ENCODE measurements around the gene ERN1. TPM values are rescaled to one million over a fixed set of nuclear protein-coding genes. Genes with fewer than 3 reads are reported as not detected.
A peak's percentile ranks its signal among the peaks of the same experiment; 100 is the strongest.
"Not testable (repeated sequence)": the region's sequence is repeated elsewhere in the genome, so short reads cannot be mapped to it uniquely, and the experiment has no call there.

Gene ERN1
- total RNA-seq, result 10 to 100 TPM in 3 of 4 donors, 1 to 10 TPM in 1; 8.4 to 12.8 (median 12.1) TPM

DNA sequence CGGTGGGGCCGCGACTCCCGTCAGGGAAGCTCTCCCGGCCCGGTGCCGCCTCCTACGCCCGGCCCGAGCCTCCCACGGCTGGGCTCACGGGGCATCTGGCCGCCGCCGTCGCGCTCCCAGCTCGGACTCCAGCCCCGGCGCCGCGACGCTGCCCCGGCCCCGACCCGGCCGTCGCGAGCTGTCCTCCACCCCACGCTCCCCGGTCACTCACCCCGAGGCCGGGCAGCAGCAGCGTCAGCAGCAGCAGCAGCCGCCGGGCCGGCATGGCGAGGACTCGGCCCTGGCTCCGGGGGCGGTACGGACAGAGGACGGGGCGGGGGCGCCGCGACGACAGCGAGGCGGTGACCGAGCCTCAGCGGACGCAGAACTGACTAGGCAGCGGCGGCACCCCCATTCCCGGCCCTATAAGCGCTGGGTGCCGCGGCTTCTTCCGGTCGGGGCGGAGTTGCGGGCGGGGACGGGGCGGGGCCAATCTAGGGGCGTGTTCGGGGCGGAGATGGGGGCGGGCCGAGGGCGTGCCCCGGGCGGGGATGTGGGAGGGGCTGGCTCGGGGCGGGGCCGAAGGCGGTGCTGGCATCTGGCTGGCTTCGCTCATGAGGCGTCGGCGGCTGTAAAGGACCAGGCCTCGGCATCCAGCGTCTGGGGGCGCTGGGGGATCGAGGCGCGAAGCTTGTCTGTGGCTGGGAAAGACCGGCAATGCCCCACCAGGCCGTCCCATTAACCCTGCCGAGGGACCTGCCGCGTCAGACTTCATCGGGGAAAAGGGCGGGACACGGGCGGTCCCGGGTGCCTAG lies at the start of gene ERN1:
Gene ERN1 (minus strand): TSS at position 380 of the 794 bp plus-strand sequence. CDS start 115 bp downstream, at position 265.
- H3K4me1 ChIP-seq, result peaks cover 0 to 62% (median 3%) of the 10 kb centered on the region in 3 donors
- peak; percentile 97 for ATAC-seq
- peak within 1 kb of the TSS; percentile 90 to 98 for H3K4me3 ChIP-seq
- WGBS, 2 donors (ENCODE audit: low coverage in 1 of 2), result no CpG with 5 or more reads among the region's 98 CpGs
- peak within 1 kb of the TSS; percentile 94 to 99 (median 97) for H3K27ac ChIP-seq
- H3K36me3 ChIP-seq, result no peaks in the 10 kb centered on the region
- no peaks in the 10 kb centered on the region for H3K9me3 ChIP-seq
- TF ChIP-seq, protein P1, sequence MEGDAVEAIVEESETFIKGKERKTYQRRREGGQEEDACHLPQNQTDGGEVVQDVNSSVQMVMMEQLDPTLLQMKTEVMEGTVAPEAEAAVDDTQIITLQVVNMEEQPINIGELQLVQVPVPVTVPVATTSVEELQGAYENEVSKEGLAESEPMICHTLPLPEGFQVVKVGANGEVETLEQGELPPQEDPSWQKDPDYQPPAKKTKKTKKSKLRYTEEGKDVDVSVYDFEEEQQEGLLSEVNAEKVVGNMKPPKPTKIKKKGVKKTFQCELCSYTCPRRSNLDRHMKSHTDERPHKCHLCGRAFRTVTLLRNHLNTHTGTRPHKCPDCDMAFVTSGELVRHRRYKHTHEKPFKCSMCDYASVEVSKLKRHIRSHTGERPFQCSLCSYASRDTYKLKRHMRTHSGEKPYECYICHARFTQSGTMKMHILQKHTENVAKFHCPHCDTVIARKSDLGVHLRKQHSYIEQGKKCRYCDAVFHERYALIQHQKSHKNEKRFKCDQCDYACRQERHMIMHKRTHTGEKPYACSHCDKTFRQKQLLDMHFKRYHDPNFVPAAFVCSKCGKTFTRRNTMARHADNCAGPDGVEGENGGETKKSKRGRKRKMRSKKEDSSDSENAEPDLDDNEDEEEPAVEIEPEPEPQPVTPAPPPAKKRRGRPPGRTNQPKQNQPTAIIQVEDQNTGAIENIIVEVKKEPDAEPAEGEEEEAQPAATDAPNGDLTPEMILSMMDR (IDR thresholded peaks at IDR 0.05), result peak in 1 of 4 experiments; percentile 5
- TF ChIP-seq POLR2A (IDR thresholded peaks at IDR 0.05) (peak; percentile 81 to 94), POLR2AphosphoS5 (IDR thresholded peaks at IDR 0.05) (peak; percentile 84), EP300 (IDR thresholded peaks at IDR 0.05) (no peak)
- no peaks in the 10 kb centered on the region for H3K27me3 ChIP-seq

DNA sequence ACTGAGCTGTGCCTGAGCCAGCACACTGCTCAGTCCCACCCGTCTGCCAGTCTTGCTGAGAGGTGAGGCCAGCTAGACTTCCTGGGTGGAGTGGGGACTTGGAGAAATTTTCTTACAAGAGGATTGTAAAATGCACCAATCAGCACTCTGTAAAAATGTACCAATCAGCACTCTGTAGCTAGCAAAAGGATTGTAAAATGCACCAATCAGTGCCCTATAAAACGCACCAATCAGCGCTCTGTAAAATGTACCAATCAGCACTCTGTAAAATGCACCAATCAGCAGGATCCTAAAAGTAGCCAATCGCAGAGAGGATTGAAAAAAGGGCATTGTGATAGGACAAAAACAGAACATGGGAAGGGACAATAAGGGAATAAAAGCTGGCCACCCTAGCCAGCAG lies 49.1 kb upstream of the ERN1 start:
- H3K4me1 ChIP-seq, result peaks cover 0 to 49% (median 3%) of the 10 kb centered on the region in 3 donors
- not testable (repeated sequence) for H3K9me3 ChIP-seq, ATAC-seq, H3K27ac ChIP-seq, H3K27me3 ChIP-seq, H3K4me3 ChIP-seq, H3K36me3 ChIP-seq
- 67 to 100% methylated on average over 2 to 3 of the region's 4 CpGs for WGBS, 2 donors (ENCODE audit: low coverage in 1 of 2)

DNA sequence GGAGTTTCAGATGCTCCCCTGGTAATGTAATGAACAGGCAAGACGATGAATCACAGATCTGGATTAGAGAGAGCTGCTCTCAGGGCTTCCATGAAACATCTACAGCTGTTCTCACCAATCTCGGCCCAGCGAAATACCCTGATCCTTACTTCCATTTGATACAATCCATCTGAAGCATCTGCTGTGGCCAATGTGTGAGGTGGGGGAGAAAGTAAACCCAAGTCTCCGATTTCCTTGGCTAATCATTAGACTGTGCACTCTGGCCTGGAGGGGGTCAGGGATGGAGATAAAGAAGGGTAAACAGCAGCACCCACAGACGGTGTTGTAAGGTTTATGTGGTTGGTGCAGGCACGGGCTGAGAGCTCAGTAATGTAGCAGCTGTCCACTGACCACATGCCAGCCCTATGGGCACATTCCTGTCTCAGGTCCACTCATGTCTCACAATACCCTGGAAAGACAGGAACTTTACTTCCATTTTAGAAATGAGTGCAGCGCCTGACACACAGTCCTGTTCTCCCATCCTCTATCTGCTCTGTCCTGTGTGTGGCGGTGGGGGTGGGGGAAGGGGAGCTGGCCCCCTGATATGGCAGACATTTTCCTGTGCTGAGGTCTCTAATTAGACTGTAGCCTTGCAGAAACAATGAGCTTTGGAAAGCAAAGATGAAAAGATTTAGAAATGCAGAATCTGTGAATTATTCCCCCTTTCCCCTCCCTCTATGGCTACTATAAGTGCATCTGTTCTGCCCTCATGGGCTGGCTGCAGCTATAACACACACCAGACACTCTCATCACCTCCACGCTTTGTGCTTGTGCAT lies 48.3 kb upstream of the ERN1 start:
- H3K27me3 ChIP-seq, result no peaks in the 10 kb centered on the region
- peak overlapping the region in 1 of 4 donors; percentile 63 for H3K27ac ChIP-seq
- H3K36me3 ChIP-seq, result peaks cover 0 to 15% of the 10 kb centered on the region in 2 donors
- H3K4me1 ChIP-seq, result peaks cover 0 to 49% (median 3%) of the 10 kb centered on the region in 3 donors
- TF ChIP-seq POLR2A (IDR thresholded peaks at IDR 0.05), result no peak
- TF ChIP-seq EP300 (IDR thresholded peaks at IDR 0.05), result no peak
- TF ChIP-seq, protein P1 (IDR thresholded peaks at IDR 0.05), result no peak
- TF ChIP-seq POLR2AphosphoS5 (IDR thresholded peaks at IDR 0.05), result no peak
- WGBS, 2 donors (ENCODE audit: low coverage in 1 of 2), result 60 to 67% methylated on average over 2 to 9 of the region's 9 CpGs
- H3K9me3 ChIP-seq, result no peaks in the 10 kb centered on the region
- no peak overlapping the region for H3K4me3 ChIP-seq
- ATAC-seq, result no peak

DNA sequence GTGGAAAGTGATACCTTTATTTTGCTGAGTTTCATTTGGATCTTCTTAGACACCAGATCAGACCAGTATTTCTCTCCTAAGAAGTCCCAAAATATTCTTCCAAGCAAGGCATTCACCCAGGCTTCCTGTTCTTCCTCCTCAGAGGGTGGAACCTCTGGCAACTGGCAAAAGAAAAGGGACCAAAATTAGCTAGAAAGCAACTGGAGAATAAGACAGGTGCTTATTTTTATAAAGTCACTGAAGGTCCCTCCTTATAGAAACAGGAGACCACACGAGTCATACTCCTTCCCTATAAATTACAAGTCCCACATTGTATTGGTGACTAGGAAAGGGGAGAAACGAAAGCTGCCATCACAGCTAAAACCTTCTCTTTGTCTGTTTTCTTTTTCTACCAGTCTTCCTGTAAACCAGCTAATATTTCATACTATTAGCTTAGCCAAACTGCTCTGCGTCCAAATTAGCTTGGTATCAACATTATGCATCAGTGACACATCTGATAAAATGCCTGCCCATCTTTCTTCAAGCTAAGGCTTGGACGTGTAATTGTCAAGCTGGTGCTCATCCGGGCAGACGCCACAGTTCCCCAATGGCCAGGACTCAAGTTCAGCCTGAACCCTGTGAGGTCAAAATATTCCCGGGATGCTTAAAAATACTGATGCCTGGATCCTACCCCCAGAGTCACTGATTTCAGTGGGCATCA lies 47.5 kb upstream of the ERN1 start:
- Histone ChIP-seq H3K4me1 (peaks cover 0 to 49% (median 3%) of the 10 kb centered on the region in 3 donors), H3K27ac (peak overlapping the region in 1 of 4 donors; percentile 63), H3K36me3 (peaks cover 0 to 15% of the 10 kb centered on the region in 2 donors), H3K9me3 (no peaks in the 10 kb centered on the region), H3K4me3 (no peak overlapping the region), H3K27me3 (no peaks in the 10 kb centered on the region)
- no peak for ATAC-seq
- WGBS, 2 donors (ENCODE audit: low coverage in 1 of 2), result 81 to 89% methylated on average over 3 to 4 of the region's 7 CpGs
- no peak for TF ChIP-seq POLR2AphosphoS5 (IDR thresholded peaks at IDR 0.05)
- TF ChIP-seq EP300 (IDR thresholded peaks at IDR 0.05), result no peak
- no peak for TF ChIP-seq POLR2A (IDR thresholded peaks at IDR 0.05)
- TF ChIP-seq, protein P1 (IDR thresholded peaks at IDR 0.05), result no peak

DNA sequence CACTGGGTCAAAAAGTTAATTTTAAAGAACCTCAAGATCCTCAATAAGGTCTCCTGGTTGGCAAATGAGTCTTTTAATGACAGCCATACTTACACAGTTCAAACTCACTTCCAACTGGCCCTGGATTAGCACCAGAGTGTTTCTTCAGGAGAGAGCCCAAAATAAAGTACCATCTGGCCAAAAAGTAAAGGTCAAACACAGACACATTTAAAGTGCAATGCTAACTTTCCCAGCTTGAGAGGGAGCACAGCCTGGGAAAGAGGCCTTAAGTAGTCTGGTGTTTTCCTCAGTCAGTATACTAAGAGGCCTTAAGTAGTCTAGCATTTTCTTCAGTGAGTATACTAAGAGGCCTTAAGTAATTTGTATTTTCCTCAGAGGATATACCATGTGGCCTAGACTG lies 46.6 kb upstream of the ERN1 start:
- peak overlapping the region in 2 of 4 donors; percentile 18 to 63 for H3K27ac ChIP-seq
- no peaks in the 10 kb centered on the region for H3K9me3 ChIP-seq
- TF ChIP-seq, protein P1 (IDR thresholded peaks at IDR 0.05), result peak in 1 of 4 experiments; percentile 11
- TF ChIP-seq POLR2A (IDR thresholded peaks at IDR 0.05) (no peak), EP300 (IDR thresholded peaks at IDR 0.05) (no peak), POLR2AphosphoS5 (IDR thresholded peaks at IDR 0.05) (peak; percentile 67)
- H3K4me3 ChIP-seq, result no peak overlapping the region
- ATAC-seq, result no peak
- H3K27me3 ChIP-seq, result no peaks in the 10 kb centered on the region
- H3K4me1 ChIP-seq, result peaks cover 0 to 49% (median 3%) of the 10 kb centered on the region in 3 donors
- peaks cover 0 to 19% of the 10 kb centered on the region in 2 donors for H3K36me3 ChIP-seq

Data from gastroesophageal sphincter (tissue), 4 donors.